A673 (cell line): ENCODE results near the gene CACNA2D3. TPM values are rescaled to one million over a fixed set of nuclear protein-coding genes. Genes with fewer than 3 reads are reported as not detected.

Experiments
- BruUV-seq: library from RNA; stranded (reverse); fragments of 400-500 nt; replicated peaks from 2 replicates; lab custom pipeline; 2021; lab: Mats Ljungman, UMichigan
- CTCF ChIA-PET: fragments of 300-600 bp; sonication (Branson Sonifier 250); formaldehyde crosslinking; loops from one replicate; lab custom pipeline; 2022; ENCODE audit warnings: antibody characterized with exemption; lab: Charles Lee
- POLR2A ChIA-PET: fragments of 300-600 bp; sonication (Branson Sonifier 250); formaldehyde crosslinking; loops from one replicate; lab custom pipeline; 2022; ENCODE audit warnings: antibody characterized with exemption; ENCODE audit not compliant: low non-redundant PET; lab: Charles Lee
- DNase-seq: peaks from one replicate; pipeline ENCODE4 v3.0.0-alpha.2; 2015; ENCODE audit warnings: low spot score
- H3K27ac ChIP-seq: fragments of 200-600 bp; sonication (generic); 2 replicates; pipeline ENCODE4 v1.5.1; 2016; ENCODE audit warnings: mixed run types, low read depth, mild to moderate bottlenecking, mixed read lengths, antibody characterized with exemption, low read length; ENCODE audit not compliant: poor library complexity, severe bottlenecking
- H3K27me3 ChIP-seq: fragments of 200-600 bp; sonication (generic); replicated peaks from 2 replicates; pipeline ENCODE4 v1.6.1; 2017; ENCODE audit warnings: mixed run types, low read depth, mild to moderate bottlenecking, mixed read lengths, antibody characterized with exemption, low read length; ENCODE audit not compliant: insufficient read depth, poor library complexity
- H3K36me3 ChIP-seq: fragments of 200-600 bp; sonication (generic); 2 replicates; pipeline ENCODE4 v1.6.1; 2016; ENCODE audit warnings: mixed run types, mild to moderate bottlenecking, mixed read lengths, antibody characterized with exemption, low read length; ENCODE audit not compliant: insufficient read depth, poor library complexity, severe bottlenecking
- H3K4me1 ChIP-seq: fragments of 200-600 bp; sonication (generic); 2 replicates; pipeline ENCODE4 v1.6.1; 2017; ENCODE audit warnings: mixed run types, mild to moderate bottlenecking, mixed read lengths, antibody characterized with exemption, low read length; ENCODE audit not compliant: insufficient read depth, poor library complexity, severe bottlenecking
- H3K4me3 ChIP-seq: fragments of 200-600 bp; sonication (generic); 2 replicates; pipeline ENCODE4 v1.5.1; 2016; ENCODE audit warnings: low read depth, mixed run types, mild to moderate bottlenecking, mixed read lengths, low read length; ENCODE audit not compliant: poor library complexity, severe bottlenecking
- H3K9me3 ChIP-seq: fragments of 200-600 bp; sonication (generic); 2 replicates; pipeline ENCODE4 v1.6.1; 2016; ENCODE audit warnings: mixed run types, low read depth, mild to moderate bottlenecking, mixed read lengths, antibody characterized with exemption, low read length; ENCODE audit not compliant: poor library complexity, severe bottlenecking
- CTCF ChIP-seq: fragments of 300-800, 200-600 bp; sonication (generic); conservative IDR thresholded peaks from 2 replicates; pipeline ENCODE4 v1.5.1; 2017; ENCODE audit warnings: low read depth, mild to moderate bottlenecking, antibody characterized with exemption, low read length, moderate library complexity, mixed read lengths
- EZH2 ChIP-seq: fragments of 200-600 bp; sonication (generic); IDR thresholded peaks from 2 replicates; pipeline ENCODE4 v1.6.1; 2017; ENCODE audit warnings: borderline replicate concordance, low read depth, mild to moderate bottlenecking, mixed read lengths, antibody characterized with exemption, low read length; ENCODE audit not compliant: poor library complexity, severe bottlenecking
- intact Hi-C: fragments of 100-400 bp; cut with micrococcal nuclease; formaldehyde crosslinking; loops from one replicate; pipeline ENCODE4 v1.10.0; 2022; ENCODE audit not compliant: unreplicated experiment
- total RNA-seq: library from RNA; stranded (reverse); gene quantifications from 2 replicates; pipeline ENCODE4 v1.2.3, GENCODE V29; 2021

Gene CACNA2D3
- total RNA-seq, 1 experiment from 2014 or later: not detected

GRCh38 chr3:54582424-54582823 lies 460.1 kb downstream of the CACNA2D3 start:
- CTCF ChIA-PET: interaction anchor here (0.5 kb wide), 1 partner anchor 24 kb away, joined by 3 read pairs; no protein-coding TSS in a partner anchor
- BruUV-seq: no TSS peak

GRCh38 chr3:54591157-54591556 lies 468.8 kb downstream of the CACNA2D3 start:
- H3K27me3 ChIP-seq: no peaks in the 10 kb centered on the region
- intact Hi-C loops: no loop called here
- CTCF ChIA-PET: no interaction called here
- no peaks in the 10 kb centered on the region for H3K4me1 ChIP-seq
- no peaks in the 10 kb centered on the region for H3K36me3 ChIP-seq
- no TSS peak for BruUV-seq
- H3K27ac ChIP-seq: no peak overlapping the region
- H3K4me3 ChIP-seq: no peak overlapping the region
- no peak for DNase-seq
- no peak for TF ChIP-seq EZH2
- TF ChIP-seq CTCF: no peak
- H3K9me3 ChIP-seq: no peaks in the 10 kb centered on the region
- POLR2A ChIA-PET: no interaction called here

More at GRCh38 chr3:54582424-54582823, 460.1 kb downstream of the CACNA2D3 start:
- POLR2A ChIA-PET: no interaction called here
- TF ChIP-seq EZH2: no peak
- no peak for TF ChIP-seq CTCF
- H3K36me3 ChIP-seq: no peaks in the 10 kb centered on the region
- intact Hi-C loops: no loop called here
- no peaks in the 10 kb centered on the region for H3K4me1 ChIP-seq
- H3K27me3 ChIP-seq: no peaks in the 10 kb centered on the region
- H3K4me3 ChIP-seq: no peak overlapping the region
- H3K27ac ChIP-seq: no peak overlapping the region
- no peaks in the 10 kb centered on the region for H3K9me3 ChIP-seq
- DNase-seq: no peak

GRCh38 chr3:54593653-54594052 lies 471.3 kb downstream of the CACNA2D3 start:
- H3K36me3 ChIP-seq: no peaks in the 10 kb centered on the region
- no TSS peak for BruUV-seq
- H3K27ac ChIP-seq: no peak overlapping the region
- intact Hi-C loops: no loop called here
- H3K9me3 ChIP-seq: no peaks in the 10 kb centered on the region
- no peaks in the 10 kb centered on the region for H3K27me3 ChIP-seq
- TF ChIP-seq EZH2 (no peak), CTCF (no peak)
- H3K4me3 ChIP-seq: no peak overlapping the region
- CTCF ChIA-PET: no interaction called here
- DNase-seq: no peak
- H3K4me1 ChIP-seq: no peaks in the 10 kb centered on the region
- POLR2A ChIA-PET: no interaction called here
